OCI-LY1 (cell line): ENCODE data around the gene SSH3.

Experiments used
- H2AFZ ChIP-seq: fragments of 200-600 bp; sonication (generic), shearing (Covaris generic); 2 replicates; pipeline ENCODE4 v1.6.0; 2014; ENCODE audit warnings: antibody characterized with exemption, mild to moderate bottlenecking, low read length
- H3F3A ChIP-seq: fragments of 200-600 bp; sonication (generic), shearing (Covaris generic); 2 replicates; pipeline ENCODE4 v1.6.0; 2014; ENCODE audit warnings: mild to moderate bottlenecking, antibody characterized with exemption, low read length, moderate library complexity; ENCODE audit not compliant: insufficient read depth
- H3K27ac ChIP-seq: fragments of 200-600 bp; sonication (generic); 2 replicates; pipeline ENCODE4 v1.5.1; 2014; ENCODE audit warnings: low read length, mixed run types, mild to moderate bottlenecking, low read depth; ENCODE audit not compliant: poor library complexity, severe bottlenecking
- H3K27me3 ChIP-seq: fragments of 200-600 bp; sonication (generic); 2 replicates; pipeline ENCODE4 v1.6.0; 2014; ENCODE audit warnings: antibody characterized with exemption, mild to moderate bottlenecking, low read length, moderate library complexity; ENCODE audit not compliant: insufficient read depth
- H3K36me3 ChIP-seq: fragments of 200-600 bp; sonication (generic); 2 replicates; pipeline ENCODE4 v1.6.1; 2014; ENCODE audit warnings: mild to moderate bottlenecking, antibody characterized with exemption, low read length, moderate library complexity, mixed read lengths; ENCODE audit not compliant: insufficient read depth
- H3K4me1 ChIP-seq: fragments of 200-600 bp; sonication (generic); 2 replicates; pipeline ENCODE4 v1.5.1; 2014; ENCODE audit warnings: mild to moderate bottlenecking, low read length, moderate library complexity; ENCODE audit not compliant: insufficient read depth, severe bottlenecking
- H3K4me2 ChIP-seq: fragments of 200-600 bp; sonication (generic), shearing (Covaris generic); 2 replicates; pipeline ENCODE4 v1.6.1; 2014; ENCODE audit warnings: low read length
- H3K4me3 ChIP-seq: fragments of 200-600 bp; sonication (generic); 2 replicates; pipeline ENCODE4 v1.5.1; 2014; ENCODE audit warnings: low read length, low read depth, mild to moderate bottlenecking, mixed read lengths; ENCODE audit not compliant: poor library complexity, severe bottlenecking
- H3K79me2 ChIP-seq: fragments of 200-600 bp; shearing (Covaris generic); 2 replicates; pipeline ENCODE4 v1.6.1; 2016; ENCODE audit warnings: mixed run types, low read length, mixed read lengths; ENCODE audit not compliant: insufficient read depth
- H3K9ac ChIP-seq: fragments of 200-600 bp; sonication (generic), shearing (Covaris generic); 2 replicates; pipeline ENCODE4 v1.6.1; 2014; ENCODE audit warnings: mild to moderate bottlenecking, low read length, mixed read lengths
- H3K9me2 ChIP-seq: fragments of 200-600 bp; sonication (generic), shearing (Covaris generic); 2 replicates; pipeline ENCODE4 v1.6.1; 2014; ENCODE audit warnings: low read depth, mild to moderate bottlenecking, low read length, mixed read lengths
- H3K9me3 ChIP-seq: fragments of 200-600 bp; shearing (Covaris generic); 2 replicates; pipeline ENCODE4 v1.6.1; 2014; ENCODE audit warnings: low read length, mixed read lengths
- H4K20me1 ChIP-seq: fragments of 200-600 bp; sonication (generic), shearing (Covaris generic); 2 replicates; pipeline ENCODE4 v1.6.0; 2016; ENCODE audit warnings: mild to moderate bottlenecking, low read length; ENCODE audit not compliant: insufficient read depth
- CTCF ChIP-seq: fragments of 200-600 bp; sonication (generic), shearing (Covaris generic); IDR thresholded peaks from 2 replicates; pipeline ENCODE4 v1.5.1; 2017; ENCODE audit warnings: mild to moderate bottlenecking, antibody characterized with exemption, low read length, moderate library complexity, mixed read lengths
- EZH2 ChIP-seq: fragments of 200-600 bp; sonication (generic), shearing (Covaris generic); IDR thresholded peaks from 2 replicates; pipeline ENCODE4 v1.8.0; 2017; ENCODE audit warnings: borderline replicate concordance, mixed run types, mild to moderate bottlenecking, antibody characterized with exemption, low read length, moderate library complexity, mixed read lengths

Gene SSH3

DNA sequence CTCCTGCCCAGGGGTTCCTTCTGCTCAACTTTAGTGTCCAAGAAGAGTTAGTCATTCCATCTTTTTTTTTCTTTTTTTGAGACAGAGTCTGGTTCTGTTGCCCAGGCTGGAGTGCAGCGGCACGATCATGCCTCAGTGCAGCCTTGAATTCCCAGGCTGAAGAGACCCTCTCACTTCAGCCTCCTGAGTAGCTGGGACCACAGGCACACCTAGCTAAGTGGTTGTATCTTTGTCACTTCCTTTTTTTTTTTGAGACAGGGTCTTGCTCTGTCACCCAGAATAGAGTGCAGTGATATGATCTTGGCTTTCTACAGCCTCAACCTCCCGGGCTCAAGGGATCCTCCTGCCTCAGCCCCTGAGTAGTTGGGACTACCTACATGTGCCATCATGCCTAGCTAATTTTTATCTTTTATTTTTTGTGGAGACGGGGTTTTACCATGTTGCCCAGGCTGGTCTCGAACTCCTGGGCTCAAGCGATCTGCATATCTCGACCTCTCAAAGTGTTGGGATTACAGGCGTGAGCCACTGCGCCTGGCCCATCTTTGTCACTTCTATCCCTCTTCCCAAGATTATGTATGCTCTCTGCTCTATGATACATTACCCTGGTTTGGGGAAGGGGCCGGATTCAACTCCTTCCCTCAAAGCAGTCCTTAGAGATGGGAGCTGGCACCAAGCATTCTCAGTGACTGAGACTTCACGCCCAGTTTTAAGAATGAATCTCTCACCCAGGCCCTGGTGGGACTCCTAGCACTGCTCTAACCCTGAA, 10.0 kb downstream of the SSH3 start:
- no peaks in the 10 kb centered on the region for H3K79me2 ChIP-seq
- no peak overlapping the region for H3K4me2 ChIP-seq
- H3K4me3 ChIP-seq: no peak overlapping the region
- no peaks in the 10 kb centered on the region for H4K20me1 ChIP-seq
- no peak overlapping the region for H3K27ac ChIP-seq
- H2AFZ ChIP-seq: no peak overlapping the region
- TF ChIP-seq EZH2 (no peak), CTCF (no peak)
- no peaks in the 10 kb centered on the region for H3K36me3 ChIP-seq
- no peak overlapping the region for H3K9ac ChIP-seq
- H3K9me2 ChIP-seq: no peaks in the 10 kb centered on the region
- peaks cover 15% of the 10 kb centered on the region for H3K4me1 ChIP-seq
- H3K27me3 ChIP-seq: no peaks in the 10 kb centered on the region
- no peaks in the 10 kb centered on the region for H3K9me3 ChIP-seq
- H3F3A ChIP-seq: no peaks in the 10 kb centered on the region

DNA sequence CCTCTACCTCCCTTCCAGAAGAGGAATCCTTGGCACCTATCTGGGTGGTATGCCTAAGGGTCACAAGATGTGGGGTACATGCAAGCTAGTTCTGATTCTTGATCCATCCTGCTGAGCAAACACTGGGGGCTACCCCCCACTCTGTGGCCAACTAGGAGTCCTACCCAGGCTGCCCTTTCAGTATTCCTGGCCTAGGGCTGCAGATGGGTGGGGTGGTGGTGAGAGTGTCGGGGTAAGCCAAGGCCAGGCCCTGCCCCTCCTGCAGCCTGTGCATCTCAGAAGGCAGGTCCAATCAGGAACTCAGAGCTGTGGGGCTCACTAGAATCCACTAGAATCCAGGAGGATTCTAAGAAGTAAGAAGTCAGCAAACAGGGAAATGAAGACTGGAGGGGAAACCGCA, 10.9 kb downstream of the SSH3 start:
- H3K4me1 ChIP-seq: peaks cover 22% of the 10 kb centered on the region

DNA sequence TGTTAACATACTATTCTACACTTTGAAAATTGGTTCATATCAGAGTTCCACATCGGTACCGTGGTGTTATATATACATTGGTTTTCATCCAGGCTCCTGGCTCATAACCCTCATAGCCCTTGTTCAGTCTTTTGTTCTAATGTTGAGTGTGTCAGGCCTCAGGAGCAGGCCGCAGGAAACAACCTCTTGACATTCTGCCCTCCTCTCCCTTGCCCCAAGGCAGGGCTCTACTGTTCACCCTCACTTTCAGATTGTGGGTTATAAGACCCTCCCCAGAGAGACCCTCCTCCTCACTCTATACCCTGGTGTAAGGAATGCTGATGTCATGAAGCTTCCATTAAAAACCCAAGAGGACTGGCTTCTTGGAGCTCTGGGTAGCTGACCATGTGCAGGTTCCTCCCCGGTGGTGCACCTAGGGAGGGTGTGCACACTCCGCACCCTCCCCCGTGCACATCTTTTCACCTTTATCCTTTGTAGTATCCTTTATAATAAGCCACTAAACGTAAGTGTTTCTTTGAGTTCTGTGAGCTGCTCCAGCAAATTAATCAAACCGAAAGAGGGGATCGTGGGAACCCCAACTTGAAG, 12.1 kb downstream of the SSH3 start:
- Histone ChIP-seq H3K27ac (no peak overlapping the region), H2AFZ (no peak overlapping the region), H3K27me3 (no peaks in the 10 kb centered on the region), H3K79me2 (no peaks in the 10 kb centered on the region), H3K4me2 (no peak overlapping the region), H3K9me2 (no peaks in the 10 kb centered on the region), H3K36me3 (no peaks in the 10 kb centered on the region), H3F3A (no peaks in the 10 kb centered on the region), H3K9ac (no peak overlapping the region), H3K4me3 (no peak overlapping the region), H3K9me3 (no peaks in the 10 kb centered on the region), H3K4me1 (peaks cover 22% of the 10 kb centered on the region), H4K20me1 (no peaks in the 10 kb centered on the region)
- no peak for TF ChIP-seq CTCF

More for the DNA sequence above, 10.9 kb downstream of the SSH3 start:
- H3K79me2 ChIP-seq: no peaks in the 10 kb centered on the region
- H3K4me3 ChIP-seq: no peak overlapping the region
- H3K27me3 ChIP-seq: no peaks in the 10 kb centered on the region
- TF ChIP-seq CTCF: no peak
- TF ChIP-seq EZH2: no peak
- no peak overlapping the region for H3K4me2 ChIP-seq
- no peaks in the 10 kb centered on the region for H3K9me2 ChIP-seq
- H3K36me3 ChIP-seq: no peaks in the 10 kb centered on the region
- H4K20me1 ChIP-seq: no peaks in the 10 kb centered on the region
- no peak overlapping the region for H3K27ac ChIP-seq
- no peaks in the 10 kb centered on the region for H3F3A ChIP-seq
- no peak overlapping the region for H2AFZ ChIP-seq
- no peak overlapping the region for H3K9ac ChIP-seq
- no peaks in the 10 kb centered on the region for H3K9me3 ChIP-seq
